Upper lobe of left lung (tissue), 4 donors: ENCODE results near the gene RAB30.

Experiments
- CTCF ChIP-seq, 6 experiments: fragments of 450-650 bp in 4 of 6; fragments of 200-600 bp in 2 of 6; sonication (generic) in 2 of 6; IDR thresholded peaks; one replicate each; pipeline ENCODE4 v1.5.1; 2016 to 2019; ENCODE audit warnings: antibody characterized with exemption in 6 of 6
- EP300 ChIP-seq, 4 donors: sonication (generic); formaldehyde crosslinking; IDR thresholded peaks; one replicate each; pipeline ENCODE4 v1.5.1; 2017; ENCODE audit warnings: antibody characterized with exemption in 4 of 4, control low read depth in 2 of 4
- POLR2A ChIP-seq, 4 donors: fragments of 450-650 bp; IDR thresholded peaks; one replicate each; pipeline ENCODE4 v1.5.1; 2016 to 2017; ENCODE audit warnings: antibody characterized with exemption in 4 of 4, mild to moderate bottlenecking in 2 of 4
- POLR2AphosphoS5 ChIP-seq, 2 donors: sonication (generic); formaldehyde crosslinking; IDR thresholded peaks; one replicate each; pipeline ENCODE4 v1.5.1; 2017; ENCODE audit warnings: antibody characterized with exemption in 2 of 2

- no peak for TF ChIP-seq CTCF (IDR thresholded peaks at IDR 0.05)
- TF ChIP-seq POLR2AphosphoS5 (IDR thresholded peaks at IDR 0.05): no peak
- no peak for TF ChIP-seq POLR2A (IDR thresholded peaks at IDR 0.05)
- no peak for TF ChIP-seq EP300 (IDR thresholded peaks at IDR 0.05)
Measured at GRCh38 chr11:83102834-83103233, 31.1 kb upstream of the RAB30 start.
